BJ (cell line): ENCODE data around the gene ZCCHC3. TPM values are rescaled to one million over a fixed set of nuclear protein-coding genes. Genes with fewer than 3 reads are reported as not detected.

Source experiments
- CTCF ChIA-PET: fragments of 350-600 bp; formaldehyde crosslinking; extraction: SDS; loops from one replicate; lab custom pipeline; 2021; ENCODE audit warnings: antibody characterized with exemption, inconsistent platforms; lab: Yijun Ruan, JAX
- POLR2A ChIA-PET: fragments of 300-600 bp; sonication (Branson Sonifier 250); formaldehyde crosslinking; extraction: SDS; loops from one replicate; lab custom pipeline; 2021; ENCODE audit warnings: antibody characterized with exemption; lab: Charles Lee
- DNase-seq: peaks from one replicate; pipeline ENCODE4 v3.0.0-alpha.2; 2011; ENCODE audit warnings: low read depth
- H3K27me3 ChIP-seq: 2 replicates; pipeline ENCODE4 v1.6.0; 2011; ENCODE audit warnings: low read length; ENCODE audit not compliant: control insufficient read depth, insufficient read depth
- H3K36me3 ChIP-seq: 2 replicates; pipeline ENCODE4 v1.5.1; 2011; ENCODE audit warnings: low read length; ENCODE audit not compliant: control insufficient read depth, insufficient read depth
- H3K4me3 ChIP-seq: 2 replicates; pipeline ENCODE4 v1.5.1; 2011; ENCODE audit warnings: low read depth, mild to moderate bottlenecking, control low read depth, low read length
- CTCF ChIP-seq: IDR thresholded peaks from 2 replicates; pipeline ENCODE4 v1.5.1; 2011; ENCODE audit warnings: low read depth, mild to moderate bottlenecking, control low read depth, inconsistent platforms, low read length, moderate library complexity; ENCODE audit not compliant: insufficient read depth
- polyA plus RNA-seq: library from polyadenylated mRNA; depleted of rRNA; stranded (reverse); fragments of >200 nt; gene quantifications from 2 replicates; pipeline ENCODE4 v1.2.3, GENCODE V29; 2011

The ZCCHC3 gene
- polyA plus RNA-seq, 1 experiment = 7.1 TPM

GRCh38 chr20:273884-274283, 23.5 kb upstream of the ZCCHC3 start:
- Histone ChIP-seq H3K27me3 (no peaks in the 10 kb centered on the region), H3K4me3 (no peak overlapping the region), H3K36me3 (peaks cover 2% of the 10 kb centered on the region; the same call in 1 of the 2 replicates)
- POLR2A ChIA-PET = no interaction called here
- CTCF ChIA-PET = interaction anchor here (2.8 kb wide), 1 partner anchor 57 kb away, joined by 10 read pairs; no protein-coding TSS in a partner anchor
- DNase-seq = no peak
- TF ChIP-seq CTCF = no peak

- ChIA-PET CTCF (no interaction called here), POLR2A (no interaction called here)
- DNase-seq = no peak
- Histone ChIP-seq H3K36me3 (peaks cover 2% of the 10 kb centered on the region; the same call in 1 of the 2 replicates), H3K27me3 (no peaks in the 10 kb centered on the region), H3K4me3 (no peak overlapping the region)
- no peak for TF ChIP-seq CTCF
Observed at GRCh38 chr20:275791-276190, 21.6 kb upstream of the ZCCHC3 start.

- no peak for TF ChIP-seq CTCF
- no peak for DNase-seq
- peaks cover 2% of the 10 kb centered on the region; the same call in 1 of the 2 replicates for H3K36me3 ChIP-seq
- no peak overlapping the region for H3K4me3 ChIP-seq
- H3K27me3 ChIP-seq = no peaks in the 10 kb centered on the region
- ChIA-PET POLR2A (no interaction called here), CTCF (interaction anchor here (1.2 to 1.6 kb wide), 2 partner anchors 10 to 54 kb away, joined by 4 read pairs; no protein-coding TSS in a partner anchor)
Observed at GRCh38 chr20:276620-277495, 20.5 kb upstream of the ZCCHC3 start.

GRCh38 chr20:277496-277781, 19.9 kb upstream of the ZCCHC3 start:
- POLR2A ChIA-PET = no interaction called here
- DNase-seq = no peak
- Histone ChIP-seq H3K27me3 (no peaks in the 10 kb centered on the region), H3K36me3 (peaks cover 2% of the 10 kb centered on the region; the same call in 1 of the 2 replicates), H3K4me3 (no peak overlapping the region)
- no peak for TF ChIP-seq CTCF
- CTCF ChIA-PET = interaction anchor here (1.2 to 1.6 kb wide), 3 partner anchors 9 to 53 kb away, joined by 4 to 5 read pairs (median 4); no protein-coding TSS in a partner anchor

- DNase-seq = no peak
- ChIA-PET CTCF (interaction anchor here (1.2 to 1.6 kb wide), 3 partner anchors 10 to 52 kb away, joined by 4 to 5 read pairs (median 4); no protein-coding TSS in a partner anchor), POLR2A (no interaction called here)
- no peaks in the 10 kb centered on the region for H3K27me3 ChIP-seq
- TF ChIP-seq CTCF = no peak
- H3K4me3 ChIP-seq = no peak overlapping the region
- H3K36me3 ChIP-seq = peaks cover 2% of the 10 kb centered on the region; the same call in 1 of the 2 replicates
Observed at GRCh38 chr20:278181-278580, 19.2 kb upstream of the ZCCHC3 start.
